Liver (tissue), 9 donors: ENCODE measurements around the gene CEP295NL. TPM values are rescaled to one million over a fixed set of nuclear protein-coding genes. Genes with fewer than 3 reads are reported as not detected.

Experiments
- DNase-seq: peaks from one replicate; pipeline ENCODE4 v3.0.0-alpha.2; 2017; ENCODE audit warnings: low spot score
- H3K27ac ChIP-seq, 2 donors: one replicate each; pipeline ENCODE4 v1.7.0; 2013; ENCODE audit warnings: inconsistent platforms in 2 of 2, low read length in 2 of 2, control low read depth in 1 of 2, low read depth in 1 of 2, mild to moderate bottlenecking in 1 of 2
- H3K27me3 ChIP-seq, 4 donors: one replicate each; pipeline versions ENCODE4 v1.6.1 to v1.7.0; 2013; ENCODE audit warnings: low read length in 3 of 4, inconsistent platforms in 1 of 4, mild to moderate bottlenecking in 1 of 4, moderate library complexity in 1 of 4; ENCODE audit not compliant: control insufficient read depth in 4 of 4, insufficient read depth in 4 of 4
- H3K36me3 ChIP-seq, 4 donors: one replicate each; pipeline versions ENCODE4 v1.6.1 to v1.7.0; 2013; ENCODE audit warnings: low read length in 3 of 4, mild to moderate bottlenecking in 3 of 4, low read depth in 1 of 4, moderate library complexity in 1 of 4; ENCODE audit not compliant: control insufficient read depth in 4 of 4, insufficient read depth in 3 of 4
- H3K4me1 ChIP-seq, 4 donors: one replicate each; pipeline versions ENCODE4 v1.6.1 to v1.7.0; 2013; ENCODE audit warnings: low read length in 3 of 4, mild to moderate bottlenecking in 3 of 4, moderate library complexity in 1 of 4; ENCODE audit not compliant: control insufficient read depth in 4 of 4, insufficient read depth in 4 of 4
- H3K4me3 ChIP-seq, 3 donors: one replicate each; pipeline versions ENCODE4 v1.6.1 to v1.7.0; 2013; ENCODE audit warnings: low read length in 3 of 3, control low read depth in 1 of 3, low read depth in 1 of 3, mild to moderate bottlenecking in 1 of 3
- H3K9ac ChIP-seq, 2 donors: one replicate each; pipeline ENCODE4 v1.7.0; 2013; ENCODE audit warnings: low read length in 2 of 2, mild to moderate bottlenecking in 2 of 2, moderate library complexity in 2 of 2, control low read depth in 1 of 2, low read depth in 1 of 2
- H3K9me3 ChIP-seq, 4 donors: one replicate each; pipeline versions ENCODE4 v1.6.1 to v1.7.0; 2013; ENCODE audit warnings: low read length in 3 of 4; ENCODE audit not compliant: control insufficient read depth in 4 of 4
- FOXA1 ChIP-seq: IDR thresholded peaks from 2 replicates; pipeline ENCODE4 v1.6.1; 2016; ENCODE audit warnings: antibody characterized with exemption
- FOXA2 ChIP-seq: IDR thresholded peaks from 2 replicates; pipeline ENCODE4 v1.6.1; 2016; ENCODE audit warnings: antibody characterized with exemption
- GABPA ChIP-seq, 2 donors: IDR thresholded peaks in 1 of 2; conservative IDR thresholded peaks in 1 of 2; 2 replicates each; pipeline ENCODE4 v1.6.1; 2016; ENCODE audit warnings: antibody characterized with exemption in 2 of 2, mild to moderate bottlenecking in 1 of 2, moderate library complexity in 1 of 2
- HNF4A ChIP-seq, 2 donors: conservative IDR thresholded peaks; 2 replicates each; pipeline ENCODE4 v1.6.1; 2016; ENCODE audit warnings: antibody characterized with exemption in 2 of 2, mild to moderate bottlenecking in 2 of 2
- HNF4G ChIP-seq: IDR thresholded peaks from 2 replicates; pipeline ENCODE4 v1.6.1; 2016; ENCODE audit warnings: antibody characterized with exemption
- JUND ChIP-seq, 2 donors: IDR thresholded peaks; 2 replicates each; pipeline ENCODE4 v1.6.1; 2016; ENCODE audit warnings: antibody characterized with exemption in 2 of 2
- NR2F2 ChIP-seq: IDR thresholded peaks from 2 replicates; pipeline ENCODE4 v1.6.1; 2016; ENCODE audit warnings: antibody characterized with exemption
- RAD21 ChIP-seq, 2 donors: IDR thresholded peaks; 2 replicates each; pipeline ENCODE4 v1.6.1; 2016; ENCODE audit warnings: antibody characterized with exemption in 2 of 2, mild to moderate bottlenecking in 2 of 2
- RXRA ChIP-seq, 2 donors: IDR thresholded peaks; 2 replicates each; pipeline ENCODE4 v1.6.1; 2017 to 2018; ENCODE audit warnings: antibody characterized with exemption in 2 of 2, mild to moderate bottlenecking in 1 of 2
- SP1 ChIP-seq: IDR thresholded peaks from 2 replicates; pipeline ENCODE4 v1.6.1; 2018; ENCODE audit warnings: antibody characterized with exemption, mild to moderate bottlenecking
- TAF1 ChIP-seq: conservative IDR thresholded peaks from 2 replicates; pipeline ENCODE4 v1.6.1; 2016; ENCODE audit warnings: antibody characterized with exemption, mild to moderate bottlenecking
- YY1 ChIP-seq: IDR thresholded peaks from 2 replicates; pipeline ENCODE4 v1.6.1; 2016; ENCODE audit warnings: antibody characterized with exemption, mild to moderate bottlenecking
- WGBS: extraction: QIAGEN DNeasy Blood & Tissue Kit; methylation state at CpG from one replicate; pipeline ENCODE4 v1.1.7; 2013; 5-methylcytosine and 5-hydroxymethylcytosine counted together
- polyA plus RNA-seq, 2 donors: library from polyadenylated mRNA; stranded (reverse) in 1 of 2; unstranded in 1 of 2; fragments of 200-250 nt in 1 of 2; fragments of >200 nt in 1 of 2; fragmentation: Nextera tagmentation in 1 of 2; extraction: Ambion mirVana in 1 of 2; gene quantifications; one replicate each; pipeline versions ENCODE4 v1.2.1 to v1.2.3, GENCODE V29; 2013 to 2015
- total RNA-seq, 2 donors: library from RNA; depleted of rRNA; stranded (reverse); fragments of >200 nt; gene quantifications; one replicate each; pipeline ENCODE4 v1.2.3, GENCODE V29; 2014
- TF ChIP-seq, protein P1 (sequence below): IDR thresholded peaks from 2 replicates; pipeline ENCODE4 v1.6.1; 2016; ENCODE audit warnings: antibody characterized with exemption
- TF ChIP-seq, protein P2 (sequence below): IDR thresholded peaks from 2 replicates; pipeline ENCODE4 v1.6.1; 2016; ENCODE audit warnings: antibody characterized with exemption
- TF ChIP-seq, protein P3 (sequence below): IDR thresholded peaks from 2 replicates; pipeline ENCODE4 v1.6.1; 2016; ENCODE audit warnings: antibody characterized with exemption, mild to moderate bottlenecking
- TF ChIP-seq, protein P4 (sequence below): fragments of 150-350 bp; IDR thresholded peaks from 2 replicates; pipeline ENCODE4 v1.5.1; 2017; ENCODE audit warnings: improper control_type of control experiment, low read depth, low read length; ENCODE audit not compliant: missing input control
- TF ChIP-seq, protein P5 (sequence below): IDR thresholded peaks from 2 replicates; pipeline ENCODE4 v1.6.1; 2016; ENCODE audit warnings: antibody characterized with exemption
- donor health status: healthy.
- donor health status: healthy.
- donor health status: healthy.
- donor health status: healthy.
- donor health status: healthy.

CEP295NL gene
- total and polyA plus RNA-seq, 4 donors = 0.28 to 1.0 TPM; not detected in 2

DNA sequence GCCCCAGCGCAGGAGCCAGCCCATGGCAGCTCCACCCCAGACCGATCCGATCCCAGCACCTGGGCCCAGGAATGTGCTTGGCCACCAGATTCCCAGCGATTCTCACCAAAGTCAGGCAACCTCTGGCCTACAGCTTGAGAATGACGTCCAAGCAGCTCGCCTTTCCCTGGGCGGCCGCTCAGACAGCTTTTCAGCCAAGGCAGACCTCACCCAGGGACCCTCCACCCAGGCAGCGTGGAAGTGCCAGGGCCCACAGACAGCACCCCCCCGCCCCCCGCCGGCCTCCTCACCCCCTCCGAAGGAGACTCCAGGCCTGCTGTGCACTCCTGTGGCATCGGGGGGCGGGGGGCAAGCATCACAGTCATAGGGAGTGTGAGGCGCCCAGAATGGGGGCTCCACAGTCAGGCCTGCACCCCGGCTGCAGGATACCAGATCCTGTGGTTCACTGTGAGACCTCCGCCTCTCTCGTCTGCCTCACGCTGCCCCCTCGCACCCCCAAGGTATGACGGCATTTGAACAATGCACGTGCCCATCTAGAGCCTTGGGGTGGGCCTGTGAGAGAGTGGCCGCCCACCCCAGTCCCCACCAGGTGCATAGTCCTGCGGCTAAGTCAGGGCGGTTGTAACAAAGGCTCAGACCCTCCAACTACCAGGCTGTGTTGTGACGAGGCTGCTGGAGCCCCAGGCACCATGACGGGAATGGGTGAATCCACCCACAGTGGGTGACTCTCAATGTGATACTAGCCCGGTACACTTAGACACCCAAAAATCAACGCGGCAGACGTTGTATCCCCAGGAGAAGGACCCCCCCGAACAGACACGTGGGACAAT, 6.0 kb downstream of the CEP295NL start (continued):
- no peak for TF ChIP-seq RXRA (IDR thresholded peaks at IDR 0.05)

DNA sequence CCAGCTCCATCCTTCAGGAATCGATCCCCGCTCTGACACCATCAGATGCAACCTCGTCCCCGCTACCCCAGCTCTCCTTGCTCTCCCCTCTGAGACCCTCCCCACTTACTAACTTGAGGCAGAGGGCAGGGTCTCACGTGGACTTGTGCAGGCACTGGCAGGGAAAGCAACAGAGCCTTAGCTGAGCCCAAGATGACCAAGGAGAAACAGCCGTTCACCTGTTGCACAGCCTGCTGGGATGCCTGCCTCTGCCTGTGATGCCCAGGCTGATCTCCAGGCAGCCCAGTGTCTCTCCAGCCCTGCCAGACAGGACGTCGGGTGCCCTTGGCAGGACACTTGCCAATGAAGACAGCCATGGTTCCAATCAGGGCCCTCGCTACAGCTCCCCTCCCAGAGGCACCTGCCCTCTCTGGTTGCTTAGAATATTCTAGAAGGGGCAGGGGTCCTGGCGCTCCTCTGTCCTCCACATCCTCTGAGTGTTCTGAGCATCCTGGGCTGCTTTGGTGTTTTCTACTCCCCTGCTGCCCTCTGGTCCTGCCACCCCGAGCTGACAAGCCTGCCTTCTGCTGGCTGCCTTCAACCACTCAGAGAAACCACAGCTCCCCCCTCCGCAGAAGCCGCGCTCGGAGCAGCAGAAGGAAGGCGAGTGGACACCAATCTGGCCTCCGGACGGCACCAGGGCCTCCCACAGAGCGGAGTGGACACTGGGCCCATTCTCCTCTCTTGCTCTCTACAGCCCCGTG, 6.7 kb downstream of the CEP295NL start:
- no peaks in the 10 kb centered on the region for H3K36me3 ChIP-seq
- no peak overlapping the region for H3K9ac ChIP-seq
- DNase-seq = no peak
- TF ChIP-seq RAD21 (IDR thresholded peaks at IDR 0.05) = no peak
- no peaks in the 10 kb centered on the region for H3K27me3 ChIP-seq
- H3K4me3 ChIP-seq = no peak overlapping the region
- H3K4me1 ChIP-seq = peaks cover 0 to 6% (median 0%) of the 10 kb centered on the region in 4 donors
- no peaks in the 10 kb centered on the region for H3K9me3 ChIP-seq
- WGBS = 89% methylated on average over 20 of the region's 20 CpGs
- no peak overlapping the region for H3K27ac ChIP-seq

DNA sequence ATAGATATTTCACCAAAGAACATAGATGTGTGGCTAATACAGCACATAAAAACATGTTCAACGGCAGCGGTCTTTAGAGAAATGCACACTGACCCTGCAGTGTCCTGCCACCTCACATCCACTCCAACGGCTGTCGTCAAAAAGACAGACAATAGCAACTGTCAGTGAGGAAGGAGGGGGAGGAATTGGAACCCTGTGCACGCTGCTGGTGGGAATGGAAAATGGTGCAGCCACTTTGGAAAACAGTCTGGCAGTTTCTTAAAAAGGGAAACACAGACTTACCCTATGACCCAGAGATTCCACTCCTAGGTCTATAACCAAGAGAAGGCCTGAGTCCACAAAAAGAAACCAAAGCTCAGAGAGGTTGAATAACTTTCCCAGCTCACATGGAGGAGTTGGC, 7.7 kb downstream of the CEP295NL start:
- TF ChIP-seq RXRA (IDR thresholded peaks at IDR 0.05) = peak in 1 of 2 donors; percentile 7
- peak; percentile 84 for TF ChIP-seq NR2F2
- TF ChIP-seq YY1 = no peak
- Histone ChIP-seq H3K36me3 (no peaks in the 10 kb centered on the region), H3K27ac (peak overlapping the region in 1 of 2 donors; percentile 42), H3K27me3 (no peaks in the 10 kb centered on the region), H3K9ac (no peak overlapping the region), H3K4me3 (no peak overlapping the region), H3K4me1 (peaks cover 0 to 6% (median 0%) of the 10 kb centered on the region in 4 donors), H3K9me3 (no peaks in the 10 kb centered on the region)
- no peak for DNase-seq
- 80% methylated on average over 5 of the region's 5 CpGs for WGBS

DNA sequence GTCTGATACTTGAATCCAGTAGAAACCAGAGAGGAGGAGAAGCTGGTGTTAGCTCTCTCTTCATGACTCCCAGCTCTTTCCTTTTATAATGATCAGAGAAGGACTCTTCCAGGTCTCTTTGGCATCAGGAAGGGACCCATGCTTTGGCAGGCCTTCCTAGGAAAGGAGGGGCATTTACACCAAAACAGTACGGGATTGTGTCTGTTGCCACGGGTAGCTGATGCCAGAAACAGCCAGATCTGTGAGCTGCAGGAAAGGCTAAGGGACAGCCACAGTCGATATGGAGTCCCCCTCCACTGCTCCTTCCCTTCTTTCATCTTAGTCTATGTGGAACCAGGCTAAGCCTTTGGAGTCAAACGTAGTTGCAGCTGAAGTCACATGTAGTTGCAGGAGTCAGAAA, 9.3 kb downstream of the CEP295NL start:
- H3K36me3 ChIP-seq = no peaks in the 10 kb centered on the region
- no peaks in the 10 kb centered on the region for H3K9me3 ChIP-seq
- H3K27me3 ChIP-seq = no peaks in the 10 kb centered on the region
- H3K4me1 ChIP-seq = peaks cover 0 to 6% (median 0%) of the 10 kb centered on the region in 4 donors
- no peak overlapping the region for H3K27ac ChIP-seq
- WGBS = 62% methylated on average over 4 of the region's 4 CpGs
- no peak overlapping the region for H3K4me3 ChIP-seq
- TF ChIP-seq JUND (IDR thresholded peaks at IDR 0.05) = no peak
- no peak for TF ChIP-seq SP1
- no peak for TF ChIP-seq RAD21 (IDR thresholded peaks at IDR 0.05)
- TF ChIP-seq, protein P1, sequence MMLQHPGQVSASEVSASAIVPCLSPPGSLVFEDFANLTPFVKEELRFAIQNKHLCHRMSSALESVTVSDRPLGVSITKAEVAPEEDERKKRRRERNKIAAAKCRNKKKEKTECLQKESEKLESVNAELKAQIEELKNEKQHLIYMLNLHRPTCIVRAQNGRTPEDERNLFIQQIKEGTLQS = no peak
- TF ChIP-seq, protein P2, sequence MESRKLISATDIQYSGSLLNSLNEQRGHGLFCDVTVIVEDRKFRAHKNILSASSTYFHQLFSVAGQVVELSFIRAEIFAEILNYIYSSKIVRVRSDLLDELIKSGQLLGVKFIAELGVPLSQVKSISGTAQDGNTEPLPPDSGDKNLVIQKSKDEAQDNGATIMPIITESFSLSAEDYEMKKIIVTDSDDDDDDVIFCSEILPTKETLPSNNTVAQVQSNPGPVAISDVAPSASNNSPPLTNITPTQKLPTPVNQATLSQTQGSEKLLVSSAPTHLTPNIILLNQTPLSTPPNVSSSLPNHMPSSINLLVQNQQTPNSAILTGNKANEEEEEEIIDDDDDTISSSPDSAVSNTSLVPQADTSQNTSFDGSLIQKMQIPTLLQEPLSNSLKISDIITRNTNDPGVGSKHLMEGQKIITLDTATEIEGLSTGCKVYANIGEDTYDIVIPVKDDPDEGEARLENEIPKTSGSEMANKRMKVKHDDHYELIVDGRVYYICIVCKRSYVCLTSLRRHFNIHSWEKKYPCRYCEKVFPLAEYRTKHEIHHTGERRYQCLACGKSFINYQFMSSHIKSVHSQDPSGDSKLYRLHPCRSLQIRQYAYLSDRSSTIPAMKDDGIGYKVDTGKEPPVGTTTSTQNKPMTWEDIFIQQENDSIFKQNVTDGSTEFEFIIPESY = no peak
- TF ChIP-seq NR2F2 = no peak
- no peak for TF ChIP-seq GABPA (IDR thresholded peaks at IDR 0.05 in 1 of 2, conservative IDR thresholded peaks at IDR 0.05 in 1 of 2)
- TF ChIP-seq, protein P3, sequence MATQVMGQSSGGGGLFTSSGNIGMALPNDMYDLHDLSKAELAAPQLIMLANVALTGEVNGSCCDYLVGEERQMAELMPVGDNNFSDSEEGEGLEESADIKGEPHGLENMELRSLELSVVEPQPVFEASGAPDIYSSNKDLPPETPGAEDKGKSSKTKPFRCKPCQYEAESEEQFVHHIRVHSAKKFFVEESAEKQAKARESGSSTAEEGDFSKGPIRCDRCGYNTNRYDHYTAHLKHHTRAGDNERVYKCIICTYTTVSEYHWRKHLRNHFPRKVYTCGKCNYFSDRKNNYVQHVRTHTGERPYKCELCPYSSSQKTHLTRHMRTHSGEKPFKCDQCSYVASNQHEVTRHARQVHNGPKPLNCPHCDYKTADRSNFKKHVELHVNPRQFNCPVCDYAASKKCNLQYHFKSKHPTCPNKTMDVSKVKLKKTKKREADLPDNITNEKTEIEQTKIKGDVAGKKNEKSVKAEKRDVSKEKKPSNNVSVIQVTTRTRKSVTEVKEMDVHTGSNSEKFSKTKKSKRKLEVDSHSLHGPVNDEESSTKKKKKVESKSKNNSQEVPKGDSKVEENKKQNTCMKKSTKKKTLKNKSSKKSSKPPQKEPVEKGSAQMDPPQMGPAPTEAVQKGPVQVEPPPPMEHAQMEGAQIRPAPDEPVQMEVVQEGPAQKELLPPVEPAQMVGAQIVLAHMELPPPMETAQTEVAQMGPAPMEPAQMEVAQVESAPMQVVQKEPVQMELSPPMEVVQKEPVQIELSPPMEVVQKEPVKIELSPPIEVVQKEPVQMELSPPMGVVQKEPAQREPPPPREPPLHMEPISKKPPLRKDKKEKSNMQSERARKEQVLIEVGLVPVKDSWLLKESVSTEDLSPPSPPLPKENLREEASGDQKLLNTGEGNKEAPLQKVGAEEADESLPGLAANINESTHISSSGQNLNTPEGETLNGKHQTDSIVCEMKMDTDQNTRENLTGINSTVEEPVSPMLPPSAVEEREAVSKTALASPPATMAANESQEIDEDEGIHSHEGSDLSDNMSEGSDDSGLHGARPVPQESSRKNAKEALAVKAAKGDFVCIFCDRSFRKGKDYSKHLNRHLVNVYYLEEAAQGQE = no peak
- no peak for TF ChIP-seq FOXA2
- TF ChIP-seq RXRA (IDR thresholded peaks at IDR 0.05) = no peak
- TF ChIP-seq FOXA1 = no peak
- TF ChIP-seq, protein P4, sequence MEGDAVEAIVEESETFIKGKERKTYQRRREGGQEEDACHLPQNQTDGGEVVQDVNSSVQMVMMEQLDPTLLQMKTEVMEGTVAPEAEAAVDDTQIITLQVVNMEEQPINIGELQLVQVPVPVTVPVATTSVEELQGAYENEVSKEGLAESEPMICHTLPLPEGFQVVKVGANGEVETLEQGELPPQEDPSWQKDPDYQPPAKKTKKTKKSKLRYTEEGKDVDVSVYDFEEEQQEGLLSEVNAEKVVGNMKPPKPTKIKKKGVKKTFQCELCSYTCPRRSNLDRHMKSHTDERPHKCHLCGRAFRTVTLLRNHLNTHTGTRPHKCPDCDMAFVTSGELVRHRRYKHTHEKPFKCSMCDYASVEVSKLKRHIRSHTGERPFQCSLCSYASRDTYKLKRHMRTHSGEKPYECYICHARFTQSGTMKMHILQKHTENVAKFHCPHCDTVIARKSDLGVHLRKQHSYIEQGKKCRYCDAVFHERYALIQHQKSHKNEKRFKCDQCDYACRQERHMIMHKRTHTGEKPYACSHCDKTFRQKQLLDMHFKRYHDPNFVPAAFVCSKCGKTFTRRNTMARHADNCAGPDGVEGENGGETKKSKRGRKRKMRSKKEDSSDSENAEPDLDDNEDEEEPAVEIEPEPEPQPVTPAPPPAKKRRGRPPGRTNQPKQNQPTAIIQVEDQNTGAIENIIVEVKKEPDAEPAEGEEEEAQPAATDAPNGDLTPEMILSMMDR = no peak
- no peak for TF ChIP-seq TAF1
- TF ChIP-seq, protein P5, sequence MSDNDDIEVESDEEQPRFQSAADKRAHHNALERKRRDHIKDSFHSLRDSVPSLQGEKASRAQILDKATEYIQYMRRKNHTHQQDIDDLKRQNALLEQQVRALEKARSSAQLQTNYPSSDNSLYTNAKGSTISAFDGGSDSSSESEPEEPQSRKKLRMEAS = no peak
- TF ChIP-seq HNF4A (conservative IDR thresholded peaks at IDR 0.05) = no peak
- TF ChIP-seq YY1 = no peak
- TF ChIP-seq HNF4G = no peak
- no peak for DNase-seq
- no peak overlapping the region for H3K9ac ChIP-seq
